Stimulated activated CD4-positive, alpha-beta T cell treated with anti-CD3 and anti-CD28 coated beads, Interleukin-15, amount 100 ng/mL, for 48 hours (primary cell): Measurements from ENCODE around the gene GGCX.

ENCODE experiments used
- DNase-seq, 2 donors: peaks; one replicate each; pipeline ENCODE4 v3.0.0-alpha.2; 2020; ENCODE audit warnings: low read depth in 2 of 2

GGCX gene

DNA sequence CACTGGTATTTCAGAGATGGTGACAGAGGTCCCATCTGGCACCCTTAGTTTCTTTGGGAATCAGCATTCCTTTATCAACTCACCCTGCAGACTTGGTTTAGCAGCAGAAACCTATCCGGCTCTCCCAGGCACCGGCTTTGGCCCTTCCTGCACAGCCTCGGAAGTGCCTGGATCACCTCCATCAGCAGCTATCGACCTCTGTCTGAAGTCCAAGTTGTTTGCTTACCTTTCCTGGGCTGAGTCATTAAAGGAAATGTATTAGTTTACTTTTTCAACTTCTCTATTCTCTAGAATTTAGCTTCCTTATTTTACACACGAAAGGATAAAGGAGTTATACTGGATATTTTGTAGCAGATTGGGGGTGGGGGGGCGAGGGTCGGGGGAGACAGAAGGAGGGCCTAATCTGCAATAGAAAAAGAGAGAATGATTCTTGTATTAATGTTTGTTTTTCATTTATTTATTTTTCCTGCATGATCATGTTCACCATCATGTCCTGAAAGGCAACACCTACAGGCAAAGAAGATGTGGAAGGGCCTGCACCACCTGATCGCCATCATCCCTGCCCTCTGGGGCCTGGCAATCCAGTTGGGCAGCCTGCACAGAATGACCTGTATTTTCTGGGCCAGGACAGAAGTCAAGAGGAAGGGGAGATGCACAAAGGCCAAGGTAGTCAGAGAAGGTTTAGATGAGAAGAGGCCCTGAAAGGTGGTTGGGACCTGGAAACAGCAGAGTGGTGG lies 44.5 kb downstream of the GGCX start:
- DNase-seq, result no peak

GRCh38 chr2:85514323-85514722 lies 47.0 kb downstream of the GGCX start:
- DNase-seq, result no peak

GRCh38 chr2:85511008-85511811 lies 50.1 kb downstream of the GGCX start:
- DNase-seq, result no peak

- no peak for DNase-seq
Measured at GRCh38 chr2:85506768-85507181, 54.5 kb downstream of the GGCX start.

DNA sequence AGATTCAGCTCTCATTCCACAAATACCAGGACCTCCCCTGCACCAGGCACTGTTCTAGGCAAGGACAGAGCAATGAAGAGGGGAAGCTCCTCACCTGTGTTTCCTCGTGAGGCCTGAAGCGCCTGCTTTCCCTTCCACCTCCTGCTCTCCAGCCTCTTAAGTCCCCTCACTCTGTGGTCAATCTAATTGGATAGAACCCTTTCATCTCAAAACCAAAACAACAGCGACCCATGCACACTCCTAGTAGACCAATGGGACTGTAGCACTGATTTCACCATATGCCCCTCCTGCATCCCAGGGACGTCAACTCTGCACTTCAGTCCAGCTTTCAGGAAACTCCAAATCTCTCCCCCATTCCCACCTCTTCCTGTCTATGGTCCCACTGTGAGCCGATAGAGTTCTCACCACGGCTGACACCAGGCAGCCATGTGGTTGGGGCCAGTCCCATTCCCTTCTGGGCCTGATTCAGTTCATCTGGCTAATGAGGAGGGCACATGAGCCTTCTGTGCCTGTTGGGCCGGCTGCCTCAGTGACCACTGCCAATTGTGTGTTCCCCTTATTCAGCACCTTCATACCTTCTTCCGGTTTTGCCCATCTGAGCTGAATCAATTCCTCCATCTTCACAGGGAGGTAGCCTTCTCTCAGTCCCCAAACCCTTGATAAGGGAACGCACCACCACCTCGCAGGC lies 55.6 kb downstream of the GGCX start:
- DNase-seq, result no peak

GRCh38 chr2:85504778-85505261 lies 56.5 kb downstream of the GGCX start:
- DNase-seq, result no peak

GRCh38 chr2:85503851-85504777 lies 57.2 kb downstream of the GGCX start:
- DNase-seq, result no peak

GRCh38 chr2:85503168-85503850 lies 58.0 kb downstream of the GGCX start:
- DNase-seq, result no peak

DNA sequence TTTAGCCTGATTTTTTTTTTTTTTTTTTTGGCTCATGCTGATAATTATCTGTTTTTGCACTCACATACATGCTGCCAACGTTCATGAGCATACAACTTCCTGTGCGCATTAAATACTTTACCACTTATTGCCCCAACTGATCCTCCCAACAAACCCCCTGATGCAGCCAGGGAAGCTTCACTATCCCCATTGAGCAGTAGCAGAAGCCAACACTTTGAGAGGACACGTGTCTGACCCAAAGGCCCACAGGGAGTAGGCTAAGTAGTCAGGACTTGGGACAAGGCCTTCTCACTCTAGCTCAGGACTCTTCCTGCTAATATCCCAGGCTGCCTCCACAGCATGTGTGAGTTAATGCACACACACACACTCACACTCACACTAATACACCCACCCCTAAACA lies 58.6 kb downstream of the GGCX start:
- DNase-seq, result no peak

DNA sequence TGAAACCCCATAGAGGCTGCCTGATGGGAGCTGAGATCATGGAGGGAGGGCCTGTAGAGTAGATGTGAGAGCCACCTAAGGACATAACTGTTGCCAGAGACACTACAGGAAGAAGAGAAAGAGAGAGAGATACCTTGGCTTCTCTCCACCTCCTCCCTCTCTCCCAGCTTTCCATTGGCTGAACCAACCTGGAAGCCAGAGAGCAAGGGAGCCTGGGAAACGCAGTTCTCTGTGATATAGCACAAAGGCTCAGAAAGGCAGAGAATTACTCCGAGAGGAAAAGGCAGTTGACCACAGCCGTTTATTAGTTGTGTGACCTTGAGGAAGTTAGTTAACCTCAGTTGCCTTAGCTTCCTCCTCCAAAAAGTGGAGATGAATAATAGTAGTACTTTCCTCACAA lies 60.0 kb downstream of the GGCX start:
- DNase-seq, result no peak

- no peak for DNase-seq
Measured at GRCh38 chr2:85497944-85498630, 63.2 kb downstream of the GGCX start.

- DNase-seq, result no peak
Measured at GRCh38 chr2:85496436-85496835, 64.9 kb downstream of the GGCX start.
